HEK293T (cell line): ENCODE results near the gene EPG5.

ENCODE experiments used
- CTCF ChIA-PET: fragments of 350-600 bp; formaldehyde crosslinking; extraction: SDS; loops from one replicate; lab custom pipeline; 2021; ENCODE audit warnings: antibody characterized with exemption, inconsistent platforms; lab: Yijun Ruan, JAX
- POLR2A ChIA-PET: fragments of 350-600 bp; formaldehyde crosslinking; extraction: SDS; loops from one replicate; lab custom pipeline; 2020; ENCODE audit warnings: antibody characterized with exemption, inconsistent platforms; lab: Yijun Ruan, JAX
- DNase-seq: peaks from one replicate; pipeline ENCODE4 v3.0.0; 2012; ENCODE audit warnings: mixed read lengths; ENCODE audit errors: extremely low spot score
- ARNT ChIP-seq: fragments of 450-650 bp; IDR thresholded peaks from 2 replicates; pipeline ENCODE4 v1.6.1; 2017; ENCODE audit warnings: mild to moderate bottlenecking
- BHLHE40 ChIP-seq: fragments of 450-650 bp; IDR thresholded peaks from 2 replicates; pipeline ENCODE4 v1.6.1; 2016; ENCODE audit warnings: mild to moderate bottlenecking, moderate library complexity, borderline replicate concordance
- CTBP1 ChIP-seq: fragments of 450-650 bp; IDR thresholded peaks from 2 replicates; pipeline ENCODE4 v1.6.1; 2016; ENCODE audit warnings: borderline replicate concordance
- ELF4 ChIP-seq: fragments of 450-650 bp; IDR thresholded peaks from 2 replicates; pipeline ENCODE4 v1.6.1; 2017; ENCODE audit warnings: antibody characterized with exemption
- FOXA1 ChIP-seq: fragments of 450-650 bp; IDR thresholded peaks from 2 replicates; pipeline ENCODE4 v1.6.1; 2016; ENCODE audit warnings: mild to moderate bottlenecking
- FOXK2 ChIP-seq: fragments of 450-650 bp; IDR thresholded peaks from 2 replicates; pipeline ENCODE4 v1.6.1; 2016; ENCODE audit warnings: mild to moderate bottlenecking
- FOXM1 ChIP-seq: fragments of 450-650 bp; IDR thresholded peaks from 2 replicates; pipeline ENCODE4 v1.6.1; 2017; ENCODE audit warnings: mild to moderate bottlenecking, borderline replicate concordance
- HDGF ChIP-seq: fragments of 450-650 bp; IDR thresholded peaks from 2 replicates; pipeline ENCODE4 v1.6.1; 2017; ENCODE audit warnings: antibody characterized with exemption, borderline replicate concordance
- L3MBTL2 ChIP-seq: fragments of 450-650 bp; conservative IDR thresholded peaks from 2 replicates; pipeline ENCODE4 v1.6.1; 2016; ENCODE audit warnings: mild to moderate bottlenecking
- LEF1 ChIP-seq: fragments of 450-650 bp; IDR thresholded peaks from 2 replicates; pipeline ENCODE4 v1.6.1; 2017; ENCODE audit warnings: mild to moderate bottlenecking, borderline replicate concordance
- NFRKB ChIP-seq: fragments of 450-650 bp; IDR thresholded peaks from 2 replicates; pipeline ENCODE4 v1.6.1; 2016; ENCODE audit warnings: mild to moderate bottlenecking, moderate library complexity
- SP1 ChIP-seq: fragments of 450-650 bp; IDR thresholded peaks from 2 replicates; pipeline ENCODE4 v1.6.1; 2017
- SUZ12 ChIP-seq: fragments of 450-650 bp; IDR thresholded peaks from 2 replicates; pipeline ENCODE4 v1.6.1; 2016; ENCODE audit warnings: mild to moderate bottlenecking
- TARDBP ChIP-seq: fragments of 450-650 bp; IDR thresholded peaks from 2 replicates; pipeline ENCODE4 v1.6.1; 2016
- ZNF384 ChIP-seq: fragments of 450-650 bp; IDR thresholded peaks from 2 replicates; pipeline ENCODE4 v1.6.1; 2016
- TF ChIP-seq, protein P1 (sequence below): fragments of 450-650 bp; IDR thresholded peaks from 2 replicates; pipeline ENCODE4 v1.6.1; 2016

Gene EPG5

GRCh38 chr18:45954070-45954934 is 12.8 kb downstream of the EPG5 start:
- no peak for DNase-seq
- POLR2A ChIA-PET: no interaction called here
- TF ChIP-seq FOXA1: no peak
- CTCF ChIA-PET: no interaction called here

DNA sequence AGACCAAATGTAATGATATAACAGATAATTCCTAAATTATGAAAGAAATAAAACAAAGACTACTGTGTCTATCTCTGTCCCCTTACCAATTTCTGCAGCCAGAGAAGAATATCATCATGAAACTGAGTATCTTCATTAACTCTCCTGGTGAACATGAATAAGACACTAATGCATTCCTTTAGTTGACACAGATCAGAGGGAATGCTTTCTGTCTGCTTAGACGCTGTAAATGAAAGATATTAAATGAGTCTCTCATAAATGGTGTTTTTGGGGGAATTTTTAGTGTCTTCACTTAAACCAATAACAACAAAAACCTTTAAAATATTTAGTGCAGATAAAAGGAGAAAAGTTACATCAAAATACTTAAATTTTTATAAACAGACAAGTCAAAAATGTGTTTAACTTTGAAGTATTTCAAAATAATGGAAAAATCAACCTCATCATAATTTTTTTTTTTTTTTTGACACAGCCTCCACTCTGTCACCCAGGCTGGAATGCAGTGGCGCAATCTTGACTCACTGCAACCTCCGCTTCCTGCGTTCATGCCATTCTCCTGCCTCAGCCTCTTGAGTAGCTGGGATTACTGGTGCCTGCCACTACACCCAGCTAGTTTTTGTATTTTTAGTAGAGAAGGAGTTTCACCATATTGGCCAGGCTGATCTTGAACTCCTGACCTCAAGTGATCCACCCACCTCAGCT is 16.0 kb downstream of the EPG5 start:
- no peak for DNase-seq
- POLR2A ChIA-PET: no interaction called here
- TF ChIP-seq ARNT (no peak), ZNF384 (no peak), FOXM1 (no peak), CTBP1 (no peak), ELF4 (no peak), BHLHE40 (no peak), SUZ12 (no peak), L3MBTL2 (no peak)
- TF ChIP-seq, protein P1, sequence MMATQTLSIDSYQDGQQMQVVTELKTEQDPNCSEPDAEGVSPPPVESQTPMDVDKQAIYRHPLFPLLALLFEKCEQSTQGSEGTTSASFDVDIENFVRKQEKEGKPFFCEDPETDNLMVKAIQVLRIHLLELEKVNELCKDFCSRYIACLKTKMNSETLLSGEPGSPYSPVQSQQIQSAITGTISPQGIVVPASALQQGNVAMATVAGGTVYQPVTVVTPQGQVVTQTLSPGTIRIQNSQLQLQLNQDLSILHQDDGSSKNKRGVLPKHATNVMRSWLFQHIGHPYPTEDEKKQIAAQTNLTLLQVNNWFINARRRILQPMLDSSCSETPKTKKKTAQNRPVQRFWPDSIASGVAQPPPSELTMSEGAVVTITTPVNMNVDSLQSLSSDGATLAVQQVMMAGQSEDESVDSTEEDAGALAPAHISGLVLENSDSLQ: no peak
- CTCF ChIA-PET: no interaction called here

- DNase-seq: no peak
- no peak for TF ChIP-seq FOXK2
- TF ChIP-seq LEF1: no peak
- TF ChIP-seq FOXA1: no peak
- TF ChIP-seq ZNF384: no peak
- TF ChIP-seq ARNT: no peak
- no peak for TF ChIP-seq SP1
- no peak for TF ChIP-seq TARDBP
- ChIA-PET CTCF (interaction anchor here (1.4 kb wide), 1 partner anchor 128 kb away, joined by 3 read pairs; no protein-coding TSS in a partner anchor), POLR2A (no interaction called here)
Observed at GRCh38 chr18:45945669-45946068, 21.5 kb downstream of the EPG5 start.

DNA sequence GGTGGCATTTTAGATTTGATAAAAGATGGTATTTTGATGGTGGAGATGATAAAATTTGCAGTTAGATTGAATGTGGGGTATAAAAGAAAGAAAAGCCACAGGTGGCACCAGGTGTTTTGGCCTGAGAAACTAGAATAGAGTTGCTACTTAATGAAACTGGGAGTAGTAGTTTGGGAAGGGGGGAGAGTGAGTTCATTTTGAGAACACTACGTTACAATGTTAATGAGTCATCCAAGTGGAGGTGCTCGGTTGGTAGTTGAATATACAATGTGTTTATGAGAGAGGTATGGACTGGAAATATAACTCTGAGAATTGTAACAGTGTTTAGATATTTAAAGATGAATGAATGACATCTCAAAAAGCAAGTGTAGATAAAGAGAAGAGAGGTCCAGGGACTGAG is 26.4 kb downstream of the EPG5 start:
- CTCF ChIA-PET: no interaction called here
- no peak for DNase-seq
- no peak for TF ChIP-seq CTBP1
- no peak for TF ChIP-seq TARDBP
- POLR2A ChIA-PET: no interaction called here

GRCh38 chr18:45939236-45939635 is 27.9 kb downstream of the EPG5 start:
- POLR2A ChIA-PET: no interaction called here
- CTCF ChIA-PET: no interaction called here
- no peak for DNase-seq
- TF ChIP-seq FOXK2: no peak
- no peak for TF ChIP-seq CTBP1
- TF ChIP-seq, protein P1: no peak
- TF ChIP-seq L3MBTL2: no peak
- TF ChIP-seq TARDBP: no peak
- TF ChIP-seq HDGF: no peak
- no peak for TF ChIP-seq FOXA1
- no peak for TF ChIP-seq BHLHE40
- TF ChIP-seq ARNT: no peak
- TF ChIP-seq LEF1: no peak
- TF ChIP-seq NFRKB: no peak
- TF ChIP-seq FOXM1: no peak

DNA sequence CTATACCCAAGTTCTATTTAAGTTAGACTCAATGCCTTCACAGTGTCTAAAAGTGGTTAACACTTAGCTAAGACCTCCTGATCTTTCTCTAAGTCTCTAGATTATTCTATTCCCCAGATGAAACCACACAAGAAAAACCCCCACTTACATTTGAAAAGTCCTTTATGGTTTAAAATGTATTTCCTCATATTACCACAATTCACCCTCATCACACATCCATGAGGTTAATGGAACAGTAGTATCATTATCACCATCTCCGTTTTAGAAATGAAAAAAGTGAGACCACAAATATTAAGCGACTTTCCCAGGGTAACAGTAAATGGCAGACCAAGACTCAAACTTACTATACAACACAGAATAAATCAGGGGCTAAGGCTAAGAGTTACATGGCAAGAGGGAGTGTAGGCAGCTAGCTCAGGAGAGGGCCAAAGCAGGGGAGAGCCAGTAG is 28.6 kb downstream of the EPG5 start:
- no peak for DNase-seq
- ChIA-PET POLR2A (no interaction called here), CTCF (no interaction called here)
- TF ChIP-seq NFRKB: no peak
- TF ChIP-seq SP1: no peak
- no peak for TF ChIP-seq BHLHE40
- no peak for TF ChIP-seq FOXK2
- no peak for TF ChIP-seq HDGF
- TF ChIP-seq CTBP1: no peak
- no peak for TF ChIP-seq FOXA1
- TF ChIP-seq, protein P1: no peak
- no peak for TF ChIP-seq TARDBP
- no peak for TF ChIP-seq L3MBTL2
- no peak for TF ChIP-seq LEF1
- no peak for TF ChIP-seq ELF4
- TF ChIP-seq ZNF384: no peak
- TF ChIP-seq ARNT: no peak
